GM23338 (cell line): ENCODE results near the gene FNDC3B. TPM values are rescaled to one million over a fixed set of nuclear protein-coding genes. Genes with fewer than 3 reads are reported as not detected.

Source experiments
- ATAC-seq: fragments of 200-7000 bp; cut with Tn5 transposase; 3 replicates; pipeline ENCODE4 v1.9.1; 2020
- DNase-seq: peaks from one replicate; pipeline ENCODE4 v3.0.0-alpha.2; 2015; ENCODE audit warnings: low spot score
- H2AFZ ChIP-seq: fragments of 200-600 bp; sonication (generic); 2 replicates; pipeline ENCODE4 v1.8.0; 2016; ENCODE audit warnings: antibody characterized with exemption, mild to moderate bottlenecking, moderate library complexity
- H3F3A ChIP-seq: fragments of 200-600 bp; sonication (generic); replicated peaks from 2 replicates; pipeline ENCODE4 v1.8.0; 2017; ENCODE audit warnings: antibody characterized with exemption, mixed run types, low read depth
- H3K27ac ChIP-seq: fragments of 200-600 bp; sonication (generic); 2 replicates; pipeline ENCODE4 v1.6.1; 2016; ENCODE audit warnings: low read depth
- H3K27me3 ChIP-seq: fragments of 200-600 bp; sonication (generic); 2 replicates; pipeline ENCODE4 v1.8.0; 2016; ENCODE audit warnings: mild to moderate bottlenecking, mixed run types, moderate library complexity; ENCODE audit not compliant: insufficient read depth
- H3K36me3 ChIP-seq: fragments of 200-600 bp; sonication (generic); 2 replicates; pipeline ENCODE4 v1.8.0; 2016; ENCODE audit warnings: mild to moderate bottlenecking; ENCODE audit not compliant: insufficient read depth
- H3K4me1 ChIP-seq: fragments of 200-600 bp; sonication (generic); 2 replicates; pipeline ENCODE4 v1.8.0; 2016; ENCODE audit warnings: mild to moderate bottlenecking, moderate library complexity; ENCODE audit not compliant: insufficient read depth
- H3K4me2 ChIP-seq: fragments of 200-600 bp; sonication (generic); 2 replicates; pipeline ENCODE4 v1.7.1; 2017; ENCODE audit warnings: mixed run types
- H3K4me3 ChIP-seq: fragments of 200-600 bp; sonication (generic); 2 replicates; pipeline ENCODE4 v1.6.1; 2016; ENCODE audit warnings: mixed run types
- H3K79me2 ChIP-seq: fragments of 200-600 bp; sonication (generic); replicated peaks from 2 replicates; pipeline ENCODE4 v1.8.0; 2017; ENCODE audit warnings: mild to moderate bottlenecking; ENCODE audit not compliant: insufficient read depth
- H3K9me2 ChIP-seq: fragments of 200-600 bp; sonication (generic); 2 replicates; pipeline ENCODE4 v1.8.0; 2017; ENCODE audit not compliant: insufficient read depth
- H4K20me1 ChIP-seq: fragments of 200-600 bp; sonication (generic); replicated peaks from 2 replicates; pipeline ENCODE4 v1.8.0; 2017; ENCODE audit warnings: mild to moderate bottlenecking; ENCODE audit not compliant: insufficient read depth
- H3K27ac Mint-ChIP-seq: 2 replicates; pipeline ENCODE4 v1.8.0; 2020; ENCODE audit warnings: inconsistent platforms, mild to moderate bottlenecking, moderate library complexity, mixed read lengths
- H3K27me3 Mint-ChIP-seq: 3 replicates; pipeline ENCODE4 v1.8.0; 2022; ENCODE audit warnings: low read depth, mild to moderate bottlenecking, moderate library complexity, mixed read lengths, inconsistent platforms; ENCODE audit not compliant: insufficient read depth, poor library complexity
- H3K36me3 Mint-ChIP-seq: 3 replicates; pipeline ENCODE4 v1.8.0; 2021; ENCODE audit warnings: low read depth, mild to moderate bottlenecking, inconsistent platforms, moderate library complexity, mixed read lengths
- H3K4me1 Mint-ChIP-seq: 3 replicates; pipeline ENCODE4 v1.8.0; 2020; ENCODE audit warnings: mild to moderate bottlenecking, inconsistent platforms, mixed read lengths
- H3K4me3 Mint-ChIP-seq: 3 replicates; pipeline ENCODE4 v1.8.0; 2021; ENCODE audit warnings: moderate library complexity, mild to moderate bottlenecking, inconsistent platforms, mixed read lengths
- H3K9me3 Mint-ChIP-seq: 3 replicates; pipeline ENCODE4 v1.8.0; 2020; ENCODE audit warnings: moderate library complexity, mild to moderate bottlenecking, inconsistent platforms, mixed read lengths
- CREB1 ChIP-seq: fragments of 250-450 bp; sonication (Bioruptor Pico); IDR thresholded peaks from 2 replicates; pipeline ENCODE4 v1.5.0; 2020; ENCODE audit warnings: low read depth, mild to moderate bottlenecking, moderate library complexity
- EZH2phosphoT487 ChIP-seq: fragments of 200-600 bp; sonication (generic); IDR thresholded peaks from one replicate; pipeline ENCODE4 v1.8.1; 2018; ENCODE audit warnings: antibody characterized with exemption; ENCODE audit not compliant: unreplicated experiment
- NANOG ChIP-seq: IDR thresholded peaks from 2 replicates; pipeline ENCODE4 v1.6.1; 2016; ENCODE audit warnings: antibody characterized with exemption, borderline replicate concordance
- POLR2AphosphoS5 ChIP-seq: IDR thresholded peaks from 2 replicates; pipeline ENCODE4 v1.6.1; 2016; ENCODE audit warnings: antibody characterized with exemption, low read depth
- STAT1 ChIP-seq: IDR thresholded peaks from one replicate; pipeline ENCODE4 v1.6.1; 2016; ENCODE audit warnings: antibody characterized with exemption; ENCODE audit not compliant: unreplicated experiment
- ZNF331 ChIP-seq: fragments of 250-450 bp; sonication (Bioruptor Pico); IDR thresholded peaks from 2 replicates; pipeline ENCODE4 v1.5.0; 2020; ENCODE audit warnings: low read depth, mild to moderate bottlenecking, moderate library complexity
- polyA plus RNA-seq: library from polyadenylated mRNA; unstranded; fragments of >200 nt; fragmentation: Nextera tagmentation; extraction: Ambion mirVana; gene quantifications from 2 replicates; pipeline ENCODE4 v1.2.1, GENCODE V29; 2016
- total RNA-seq: library from RNA; depleted of rRNA; stranded (reverse); fragments of >200 nt; shearing (Covaris generic); gene quantifications from 2 replicates; pipeline ENCODE4 v1.2.3, GENCODE V29; 2014
- TF ChIP-seq, protein P1 (sequence below): IDR thresholded peaks from 2 replicates; pipeline ENCODE4 v1.6.1; 2016; ENCODE audit warnings: antibody characterized with exemption
- TF ChIP-seq, protein P2 (sequence below), 2 experiments: fragments of 200-600 bp in 1 of 2; sonication (generic) in 1 of 2; conservative IDR thresholded peaks; 2 replicates each; pipeline versions ENCODE4 v1.5.1 to v1.6.1; 2016 to 2017; ENCODE audit warnings: antibody characterized with exemption in 2 of 2, low read depth in 2 of 2, mild to moderate bottlenecking in 2 of 2, moderate library complexity in 1 of 2

The FNDC3B gene
- total and polyA plus RNA-seq, 2 experiments from 2014 or later, result 19.1 to 55.4 TPM

DNA sequence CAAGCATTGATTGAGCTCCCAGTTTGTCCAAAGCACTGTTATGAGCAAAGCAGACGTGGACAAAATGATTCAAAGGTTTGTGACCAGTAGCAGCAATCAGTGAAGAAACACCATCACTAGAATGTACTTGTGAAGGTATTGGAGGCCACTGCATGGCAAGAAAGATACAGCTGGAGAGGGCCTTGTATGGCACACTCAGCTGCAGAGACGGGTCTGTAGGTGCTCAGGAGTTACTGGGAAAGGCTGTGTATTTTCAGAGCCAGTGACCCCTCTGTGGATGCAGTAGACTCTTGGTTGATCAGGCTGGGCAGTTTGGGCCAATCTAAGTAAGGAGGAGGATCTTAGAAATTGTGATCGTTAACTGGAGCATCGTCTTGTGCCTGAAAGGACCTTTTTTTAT lies 288.9 kb downstream of the FNDC3B start:
- H3K4me1 Mint-ChIP-seq, result no peaks in the 10 kb centered on the region; the same call in 2 of the 3 replicates
- Histone ChIP-seq H3K27ac (no peak overlapping the region), H3K9me2 (no peaks in the 10 kb centered on the region), H3F3A (no peaks in the 10 kb centered on the region), H3K36me3 (peaks cover 22% of the 10 kb centered on the region), H3K4me1 (no peaks in the 10 kb centered on the region), H2AFZ (no peak overlapping the region), H4K20me1 (no peaks in the 10 kb centered on the region), H3K79me2 (no peaks in the 10 kb centered on the region), H3K27me3 (no peaks in the 10 kb centered on the region), H3K4me2 (no peak overlapping the region), H3K4me3 (no peak overlapping the region)
- no peak overlapping the region for H3K4me3 Mint-ChIP-seq
- no peak for DNase-seq
- H3K27me3 Mint-ChIP-seq, result peaks cover 2% of the 10 kb centered on the region
- ATAC-seq, result no peak
- H3K27ac Mint-ChIP-seq, result no peak overlapping the region
- TF ChIP-seq ZNF331 (CRISPR knock-in tag) (no peak), STAT1 (no peak), EZH2phosphoT487 (no peak), CREB1 (CRISPR knock-in tag) (no peak)
- TF ChIP-seq, protein P1, sequence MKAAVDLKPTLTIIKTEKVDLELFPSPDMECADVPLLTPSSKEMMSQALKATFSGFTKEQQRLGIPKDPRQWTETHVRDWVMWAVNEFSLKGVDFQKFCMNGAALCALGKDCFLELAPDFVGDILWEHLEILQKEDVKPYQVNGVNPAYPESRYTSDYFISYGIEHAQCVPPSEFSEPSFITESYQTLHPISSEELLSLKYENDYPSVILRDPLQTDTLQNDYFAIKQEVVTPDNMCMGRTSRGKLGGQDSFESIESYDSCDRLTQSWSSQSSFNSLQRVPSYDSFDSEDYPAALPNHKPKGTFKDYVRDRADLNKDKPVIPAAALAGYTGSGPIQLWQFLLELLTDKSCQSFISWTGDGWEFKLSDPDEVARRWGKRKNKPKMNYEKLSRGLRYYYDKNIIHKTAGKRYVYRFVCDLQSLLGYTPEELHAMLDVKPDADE, result no peak
- H3K9me3 Mint-ChIP-seq, result no peaks in the 10 kb centered on the region
- peaks cover 47% of the 10 kb centered on the region for H3K36me3 Mint-ChIP-seq

DNA sequence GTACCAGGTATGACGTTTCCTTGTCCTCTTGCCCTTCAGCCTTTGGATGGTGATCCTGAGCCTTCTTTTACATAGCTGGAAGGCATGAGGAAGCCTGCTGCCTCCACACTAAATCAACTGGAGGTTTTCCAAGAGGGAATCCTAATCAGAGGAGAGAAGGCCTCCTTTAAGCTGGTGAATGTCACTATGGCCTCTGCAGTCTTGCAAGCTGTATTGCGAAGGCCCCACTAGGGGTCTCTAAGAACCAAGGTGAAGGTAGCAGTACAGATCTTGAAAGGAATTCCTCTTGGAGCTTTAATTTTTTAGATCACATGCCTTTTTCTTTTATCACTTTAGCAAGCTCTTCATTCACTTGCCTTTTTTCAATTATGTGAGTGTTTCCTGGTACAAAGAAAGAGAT lies 289.7 kb downstream of the FNDC3B start:
- Histone ChIP-seq H3K79me2 (no peaks in the 10 kb centered on the region), H4K20me1 (no peaks in the 10 kb centered on the region), H3K27me3 (no peaks in the 10 kb centered on the region), H3K4me2 (no peak overlapping the region), H2AFZ (no peak overlapping the region), H3K27ac (no peak overlapping the region), H3K4me3 (no peak overlapping the region), H3K36me3 (peaks cover 25% of the 10 kb centered on the region), H3K4me1 (no peaks in the 10 kb centered on the region), H3K9me2 (no peaks in the 10 kb centered on the region), H3F3A (no peaks in the 10 kb centered on the region)
- peak; percentile 67 for DNase-seq
- H3K27ac Mint-ChIP-seq, result peak overlapping the region; percentile 28; the same call in 1 of the 2 replicates
- no peaks in the 10 kb centered on the region; the same call in 2 of the 3 replicates for H3K4me1 Mint-ChIP-seq
- peaks cover 3% of the 10 kb centered on the region for H3K27me3 Mint-ChIP-seq
- H3K36me3 Mint-ChIP-seq, result peaks cover 53% of the 10 kb centered on the region
- no peaks in the 10 kb centered on the region for H3K9me3 Mint-ChIP-seq
- TF ChIP-seq, protein P2, sequence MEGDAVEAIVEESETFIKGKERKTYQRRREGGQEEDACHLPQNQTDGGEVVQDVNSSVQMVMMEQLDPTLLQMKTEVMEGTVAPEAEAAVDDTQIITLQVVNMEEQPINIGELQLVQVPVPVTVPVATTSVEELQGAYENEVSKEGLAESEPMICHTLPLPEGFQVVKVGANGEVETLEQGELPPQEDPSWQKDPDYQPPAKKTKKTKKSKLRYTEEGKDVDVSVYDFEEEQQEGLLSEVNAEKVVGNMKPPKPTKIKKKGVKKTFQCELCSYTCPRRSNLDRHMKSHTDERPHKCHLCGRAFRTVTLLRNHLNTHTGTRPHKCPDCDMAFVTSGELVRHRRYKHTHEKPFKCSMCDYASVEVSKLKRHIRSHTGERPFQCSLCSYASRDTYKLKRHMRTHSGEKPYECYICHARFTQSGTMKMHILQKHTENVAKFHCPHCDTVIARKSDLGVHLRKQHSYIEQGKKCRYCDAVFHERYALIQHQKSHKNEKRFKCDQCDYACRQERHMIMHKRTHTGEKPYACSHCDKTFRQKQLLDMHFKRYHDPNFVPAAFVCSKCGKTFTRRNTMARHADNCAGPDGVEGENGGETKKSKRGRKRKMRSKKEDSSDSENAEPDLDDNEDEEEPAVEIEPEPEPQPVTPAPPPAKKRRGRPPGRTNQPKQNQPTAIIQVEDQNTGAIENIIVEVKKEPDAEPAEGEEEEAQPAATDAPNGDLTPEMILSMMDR (conservative IDR thresholded peaks at IDR 0.05; ENCODE audit: low read depth in 2 of 2), result peak; percentile 42 to 48
- TF ChIP-seq ZNF331 (CRISPR knock-in tag) (no peak), CREB1 (CRISPR knock-in tag) (no peak), EZH2phosphoT487 (no peak), POLR2AphosphoS5 (no peak)
- ATAC-seq, result peak; percentile 80
- no peak overlapping the region for H3K4me3 Mint-ChIP-seq

DNA sequence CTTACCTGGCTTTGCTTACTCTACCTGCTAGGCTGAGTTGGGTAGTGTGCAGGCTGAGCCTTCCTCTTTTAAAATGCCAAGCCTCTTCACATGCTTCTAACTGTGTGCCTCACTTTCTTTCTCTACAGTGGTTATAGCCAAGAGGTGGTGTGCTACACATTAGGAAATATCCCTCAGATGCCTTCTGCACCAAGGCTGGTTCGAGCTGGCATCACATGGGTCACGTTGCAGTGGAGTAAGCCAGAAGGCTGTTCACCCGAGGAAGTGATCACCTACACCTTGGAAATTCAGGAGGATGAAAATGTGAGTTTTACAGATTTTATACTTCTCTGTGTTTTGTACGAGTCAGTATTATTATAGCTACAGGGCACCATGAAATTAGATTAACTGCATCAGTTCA lies 291.0 kb downstream of the FNDC3B start:
- Mint-ChIP-seq H3K27me3 (peaks cover 3% of the 10 kb centered on the region), H3K27ac (no peak overlapping the region), H3K9me3 (no peaks in the 10 kb centered on the region), H3K4me1 (no peaks in the 10 kb centered on the region; the same call in 2 of the 3 replicates), H3K4me3 (no peak overlapping the region), H3K36me3 (peaks cover 48% of the 10 kb centered on the region)
- no peaks in the 10 kb centered on the region for H3F3A ChIP-seq
- no peak overlapping the region for H3K4me3 ChIP-seq
- ATAC-seq (no peak), DNase-seq (no peak)
- H3K4me1 ChIP-seq, result no peaks in the 10 kb centered on the region
- no peaks in the 10 kb centered on the region for H3K79me2 ChIP-seq
- no peaks in the 10 kb centered on the region for H3K27me3 ChIP-seq
- H4K20me1 ChIP-seq, result no peaks in the 10 kb centered on the region
- no peak overlapping the region for H2AFZ ChIP-seq
- H3K4me2 ChIP-seq, result no peak overlapping the region
- no peaks in the 10 kb centered on the region for H3K9me2 ChIP-seq
- no peak overlapping the region for H3K27ac ChIP-seq
- peaks cover 19% of the 10 kb centered on the region for H3K36me3 ChIP-seq
- no peak for TF ChIP-seq CREB1 (CRISPR knock-in tag)
- TF ChIP-seq ZNF331 (CRISPR knock-in tag), result no peak
- no peak for TF ChIP-seq NANOG
